ENCODE data around the gene MYRIP. TPM values are rescaled to one million over a fixed set of nuclear protein-coding genes. Genes with fewer than 3 reads are reported as not detected.

Gene MYRIP
- total and polyA plus RNA-seq, 2 experiments from 2014 or later, result 1.5 to 1.8 TPM

DNA sequence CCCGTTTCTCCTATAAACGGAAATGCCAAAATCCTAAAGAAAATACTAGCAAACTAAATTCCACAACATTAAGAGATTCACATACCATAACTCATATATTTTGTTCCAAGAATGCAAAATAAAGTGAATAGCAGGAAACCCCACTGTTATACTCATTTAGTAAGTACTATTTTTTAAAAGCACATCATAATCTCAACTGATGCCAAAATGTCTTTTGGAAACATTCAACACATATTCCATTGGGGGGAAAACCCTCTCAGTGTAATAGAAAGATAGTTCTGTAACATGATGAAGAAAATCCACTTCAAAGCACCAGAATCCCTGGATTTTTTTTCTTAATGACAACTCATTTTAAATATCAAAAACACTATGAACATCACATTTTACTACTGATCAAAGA is 407.1 kb downstream of the MYRIP start:
- DNase-seq (ENCODE audit: low spot score) (no peak), ATAC-seq (no peak)
- Histone ChIP-seq H4K20me1 (replicated peaks; ENCODE audit: insufficient read depth) (no peaks in the 10 kb centered on the region), H3F3A (replicated peaks; ENCODE audit: low read depth) (no peaks in the 10 kb centered on the region), H3K27ac (ENCODE audit: low read depth) (no peak overlapping the region), H3K4me1 (ENCODE audit: insufficient read depth) (no peaks in the 10 kb centered on the region), H3K36me3 (ENCODE audit: insufficient read depth) (no peaks in the 10 kb centered on the region), H3K4me3 (no peak overlapping the region), H3K9me2 (ENCODE audit: insufficient read depth) (no peaks in the 10 kb centered on the region), H3K4me2 (no peak overlapping the region), H2AFZ (no peak overlapping the region), H3K79me2 (replicated peaks; ENCODE audit: insufficient read depth) (no peaks in the 10 kb centered on the region), H3K27me3 (ENCODE audit: insufficient read depth) (no peaks in the 10 kb centered on the region)
- Mint-ChIP-seq H3K36me3 (ENCODE audit: low read depth) (peaks cover 3% of the 10 kb centered on the region; the same call in 1 of the 3 replicates), H3K27ac (no peak overlapping the region), H3K4me3 (no peak overlapping the region), H3K9me3 (no peaks in the 10 kb centered on the region), H3K27me3 (ENCODE audit: insufficient read depth, low read depth, poor library complexity) (peaks cover 6% of the 10 kb centered on the region), H3K4me1 (no peaks in the 10 kb centered on the region)
- no peak for TF ChIP-seq CREB1 (CRISPR knock-in tag; IDR thresholded peaks at IDR 0.05; ENCODE audit: low read depth)
- TF ChIP-seq ZNF114 (CRISPR knock-in tag; IDR thresholded peaks at IDR 0.05), result no peak
- no peak for TF ChIP-seq NANOG (IDR thresholded peaks at IDR 0.05; ENCODE audit: borderline replicate concordance)
- TF ChIP-seq STAT1 (IDR thresholded peaks at IDR 0.05; ENCODE audit: unreplicated experiment), result no peak
- no peak for TF ChIP-seq ZNF462 (CRISPR knock-in tag; IDR thresholded peaks at IDR 0.05)

GRCh38 chr3:40223856-40224255 is 414.4 kb downstream of the MYRIP start:
- Mint-ChIP-seq H3K4me1 (peaks cover 8% of the 10 kb centered on the region), H3K27ac (no peak overlapping the region), H3K36me3 (ENCODE audit: low read depth) (peaks cover 3% of the 10 kb centered on the region; the same call in 1 of the 3 replicates), H3K27me3 (ENCODE audit: insufficient read depth, low read depth, poor library complexity) (no peaks in the 10 kb centered on the region), H3K9me3 (no peaks in the 10 kb centered on the region), H3K4me3 (no peak overlapping the region)
- no peak overlapping the region for H3K27ac ChIP-seq (ENCODE audit: low read depth)
- no peak overlapping the region for H3K4me3 ChIP-seq
- ATAC-seq (no peak), DNase-seq (ENCODE audit: low spot score) (no peak)
- no peaks in the 10 kb centered on the region for H3K79me2 ChIP-seq (replicated peaks; ENCODE audit: insufficient read depth)
- H2AFZ ChIP-seq, result no peak overlapping the region
- H3K36me3 ChIP-seq (ENCODE audit: insufficient read depth), result no peaks in the 10 kb centered on the region
- H4K20me1 ChIP-seq (replicated peaks; ENCODE audit: insufficient read depth), result no peaks in the 10 kb centered on the region
- H3K9me2 ChIP-seq (ENCODE audit: insufficient read depth), result 0 out of 2 replicates have a peak, but pooled peaks cover 9% of the 10 kb centered on the region
- no peak overlapping the region for H3K4me2 ChIP-seq
- no peaks in the 10 kb centered on the region for H3F3A ChIP-seq (replicated peaks; ENCODE audit: low read depth)
- H3K27me3 ChIP-seq (ENCODE audit: insufficient read depth), result no peaks in the 10 kb centered on the region
- no peaks in the 10 kb centered on the region for H3K4me1 ChIP-seq (ENCODE audit: insufficient read depth)
- TF ChIP-seq ZNF114 (CRISPR knock-in tag; IDR thresholded peaks at IDR 0.05) (no peak), STAT1 (IDR thresholded peaks at IDR 0.05; ENCODE audit: unreplicated experiment) (no peak), ZNF331 (CRISPR knock-in tag; IDR thresholded peaks at IDR 0.05; ENCODE audit: low read depth) (no peak), NANOG (IDR thresholded peaks at IDR 0.05; ENCODE audit: borderline replicate concordance) (no peak), EZH2phosphoT487 (IDR thresholded peaks at IDR 0.05; ENCODE audit: unreplicated experiment) (no peak), EZH2 (IDR thresholded peaks at IDR 0.05; ENCODE audit: low read depth, unreplicated experiment) (no peak), CREB1 (CRISPR knock-in tag; IDR thresholded peaks at IDR 0.05; ENCODE audit: low read depth) (no peak)
- TF ChIP-seq, protein P1, sequence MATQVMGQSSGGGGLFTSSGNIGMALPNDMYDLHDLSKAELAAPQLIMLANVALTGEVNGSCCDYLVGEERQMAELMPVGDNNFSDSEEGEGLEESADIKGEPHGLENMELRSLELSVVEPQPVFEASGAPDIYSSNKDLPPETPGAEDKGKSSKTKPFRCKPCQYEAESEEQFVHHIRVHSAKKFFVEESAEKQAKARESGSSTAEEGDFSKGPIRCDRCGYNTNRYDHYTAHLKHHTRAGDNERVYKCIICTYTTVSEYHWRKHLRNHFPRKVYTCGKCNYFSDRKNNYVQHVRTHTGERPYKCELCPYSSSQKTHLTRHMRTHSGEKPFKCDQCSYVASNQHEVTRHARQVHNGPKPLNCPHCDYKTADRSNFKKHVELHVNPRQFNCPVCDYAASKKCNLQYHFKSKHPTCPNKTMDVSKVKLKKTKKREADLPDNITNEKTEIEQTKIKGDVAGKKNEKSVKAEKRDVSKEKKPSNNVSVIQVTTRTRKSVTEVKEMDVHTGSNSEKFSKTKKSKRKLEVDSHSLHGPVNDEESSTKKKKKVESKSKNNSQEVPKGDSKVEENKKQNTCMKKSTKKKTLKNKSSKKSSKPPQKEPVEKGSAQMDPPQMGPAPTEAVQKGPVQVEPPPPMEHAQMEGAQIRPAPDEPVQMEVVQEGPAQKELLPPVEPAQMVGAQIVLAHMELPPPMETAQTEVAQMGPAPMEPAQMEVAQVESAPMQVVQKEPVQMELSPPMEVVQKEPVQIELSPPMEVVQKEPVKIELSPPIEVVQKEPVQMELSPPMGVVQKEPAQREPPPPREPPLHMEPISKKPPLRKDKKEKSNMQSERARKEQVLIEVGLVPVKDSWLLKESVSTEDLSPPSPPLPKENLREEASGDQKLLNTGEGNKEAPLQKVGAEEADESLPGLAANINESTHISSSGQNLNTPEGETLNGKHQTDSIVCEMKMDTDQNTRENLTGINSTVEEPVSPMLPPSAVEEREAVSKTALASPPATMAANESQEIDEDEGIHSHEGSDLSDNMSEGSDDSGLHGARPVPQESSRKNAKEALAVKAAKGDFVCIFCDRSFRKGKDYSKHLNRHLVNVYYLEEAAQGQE (IDR thresholded peaks at IDR 0.05; ENCODE audit: unreplicated experiment), result no peak
